HG02840 (cell line): Measurements from ENCODE around the gene PAK2.
"Not testable (repeated sequence)": the region's sequence is repeated elsewhere in the genome, so short reads cannot be mapped to it uniquely, and the experiment has no call there.

Experiments
- ATAC-seq: cut with Tn5 transposase; IDR thresholded peaks from one replicate; pipeline ENCODE4 v1.9.1; 2021; ENCODE audit warnings: mild to moderate bottlenecking, moderate library complexity, moderate number of reproducible peaks; ENCODE audit not compliant: unreplicated experiment, low FRiP score

The PAK2 gene

GRCh38 chr3:196777836-196778235 is 38.2 kb downstream of the PAK2 start:
- no peak for ATAC-seq

GRCh38 chr3:196778755-196779154 is 39.1 kb downstream of the PAK2 start:
- ATAC-seq: no peak

GRCh38 chr3:196782511-196782910 is 42.9 kb downstream of the PAK2 start:
- ATAC-seq: no peak

GRCh38 chr3:196788528-196788927 is 48.9 kb downstream of the PAK2 start:
- ATAC-seq: no peak

- no peak for ATAC-seq
Observed at GRCh38 chr3:196789885-196790359, 50.3 kb downstream of the PAK2 start.

- no peak for ATAC-seq
Observed at GRCh38 chr3:196790636-196791035, 51.0 kb downstream of the PAK2 start.

- ATAC-seq: no peak
Observed at GRCh38 chr3:196792771-196793170, 53.1 kb downstream of the PAK2 start.

- ATAC-seq: no peak
Observed at GRCh38 chr3:196793246-196793645, 53.6 kb downstream of the PAK2 start.

- ATAC-seq: no peak
Observed at GRCh38 chr3:196794467-196794866, 54.8 kb downstream of the PAK2 start.

- ATAC-seq: no peak
Observed at GRCh38 chr3:196796317-196796716, 56.7 kb downstream of the PAK2 start.

- ATAC-seq: no peak
Observed at GRCh38 chr3:196800742-196801434, 61.2 kb downstream of the PAK2 start.

GRCh38 chr3:196803891-196804468 is 64.3 kb downstream of the PAK2 start:
- ATAC-seq: no peak

- ATAC-seq: no peak
Observed at GRCh38 chr3:196804773-196805172, 65.1 kb downstream of the PAK2 start.

- ATAC-seq: no peak
Observed at GRCh38 chr3:196810963-196811581, 71.4 kb downstream of the PAK2 start.

- no peak for ATAC-seq
Observed at GRCh38 chr3:196812853-196813252, 73.2 kb downstream of the PAK2 start.

GRCh38 chr3:196813903-196814302 is 74.2 kb downstream of the PAK2 start:
- no peak for ATAC-seq

GRCh38 chr3:196821806-196822355 is 82.2 kb downstream of the PAK2 start:
- ATAC-seq: no peak

- not testable (repeated sequence) for ATAC-seq
Observed at GRCh38 chr3:196829651-196830050, 90.0 kb downstream of the PAK2 start.

- ATAC-seq: no peak
Observed at GRCh38 chr3:196835086-196835485, 95.4 kb downstream of the PAK2 start.

GRCh38 chr3:196836626-196837025 is 97.0 kb downstream of the PAK2 start:
- not testable (repeated sequence) for ATAC-seq

- ATAC-seq: no peak
Observed at GRCh38 chr3:196837819-196838420, 98.3 kb downstream of the PAK2 start.
